ENCODE measurements around the gene ADH1C.

The ADH1C gene

GRCh38 chr4:99301376-99302164 is 51.0 kb downstream of the ADH1C start:
- DNase-seq (ENCODE audit: low read depth): no peak

- no peak for DNase-seq (ENCODE audit: low read depth)
Observed at GRCh38 chr4:99300934-99301333, 51.6 kb downstream of the ADH1C start.

DNA sequence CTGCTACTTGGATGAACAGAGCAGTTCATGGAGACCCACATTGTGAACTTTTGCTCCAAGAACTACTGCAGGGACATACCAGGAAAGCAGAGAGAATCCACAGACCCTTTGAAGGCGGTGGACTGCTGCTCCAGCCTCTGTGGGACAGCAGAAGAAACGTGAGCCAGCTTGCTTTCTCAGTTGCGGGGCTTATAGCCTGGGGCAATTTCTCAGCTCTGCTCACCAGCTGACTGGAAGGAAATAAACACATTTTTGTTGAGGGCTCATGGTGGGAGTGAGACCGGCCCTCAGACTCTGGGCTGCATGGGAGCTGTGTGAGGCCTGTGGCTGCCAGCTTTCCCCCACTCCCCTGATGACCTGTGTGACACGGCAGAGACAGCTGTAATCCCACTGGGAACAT is 59.2 kb downstream of the ADH1C start:
- no peak for DNase-seq (ENCODE audit: low read depth)

GRCh38 chr4:99290848-99291786 is 61.4 kb downstream of the ADH1C start, which contains the start of gene ADH1A:
Gene ADH1A, minus strand, starts transcription at chr4:99290985. Its CDS starts 71 bp downstream, at chr4:99290914.
- DNase-seq (ENCODE audit: low read depth): no peak
